HepG2 (cell line): ENCODE data around the gene CNPPD1. TPM values are rescaled to one million over a fixed set of nuclear protein-coding genes. Genes with fewer than 3 reads are reported as not detected.

Source experiments
- FOXA1 ChIP-seq, 2 experiments: fragments of 450-650 bp in 1 of 2; sonication (generic) in 1 of 2; formaldehyde crosslinking in 1 of 2; IDR thresholded peaks; 2 replicates each; pipeline versions ENCODE4 v1.4.0 to v1.6.1; 2016 to 2020; ENCODE audit warnings: missing genetic modification reagents in 1 of 2
- KLF9 ChIP-seq: IDR thresholded peaks from 2 replicates; pipeline ENCODE4 v1.6.1; 2016; ENCODE audit warnings: low read depth
- PATZ1 ChIP-seq: sonication (generic); formaldehyde crosslinking; IDR thresholded peaks from 2 replicates; pipeline ENCODE4 v1.4.0; 2020; ENCODE audit warnings: missing genetic modification reagents
- RERE ChIP-seq: IDR thresholded peaks from 2 replicates; pipeline ENCODE4 v1.6.1; 2016; ENCODE audit warnings: low read depth, missing genetic modification reagents, missing compliant biosample characterization
- RFX1 ChIP-seq: fragments of 450-650 bp; IDR thresholded peaks from 2 replicates; pipeline ENCODE4 v1.6.1; 2017
- SOX13 ChIP-seq, 3 experiments: fragments of 450-650 bp in 1 of 3; sonication (generic) in 1 of 3; formaldehyde crosslinking in 1 of 3; IDR thresholded peaks in 2 of 3; conservative IDR thresholded peaks in 1 of 3; 2 replicates each; pipeline versions ENCODE4 v1.5.0 to v1.6.1; 2016 to 2020; ENCODE audit warnings: antibody characterized with exemption in 1 of 3, mild to moderate bottlenecking in 1 of 3, missing compliant biosample characterization in 1 of 3, missing genetic modification reagents in 1 of 3, moderate library complexity in 1 of 3
- ZFAT ChIP-seq: sonication (generic); formaldehyde crosslinking; conservative IDR thresholded peaks from 2 replicates; pipeline ENCODE4 v1.8.1; 2023; ENCODE audit warnings: missing genetic modification reagents, inconsistent platforms
- ZNF501 ChIP-seq: sonication (generic); formaldehyde crosslinking; IDR thresholded peaks from 2 replicates; pipeline ENCODE4 v1.5.1; 2020; ENCODE audit warnings: mild to moderate bottlenecking, moderate library complexity, missing genetic modification reagents
- ZNF616 ChIP-seq: sonication (generic); formaldehyde crosslinking; IDR thresholded peaks from 2 replicates; pipeline ENCODE4 v1.5.0; 2020; ENCODE audit warnings: low read depth, mild to moderate bottlenecking, missing genetic modification reagents
- ZNF703 ChIP-seq: sonication (generic); formaldehyde crosslinking; IDR thresholded peaks from 2 replicates; pipeline ENCODE4 v1.5.1; 2020; ENCODE audit warnings: missing genetic modification reagents, mild to moderate bottlenecking, moderate library complexity, borderline replicate concordance
- ZNF788 ChIP-seq: sonication (generic); formaldehyde crosslinking; IDR thresholded peaks from 2 replicates; pipeline ENCODE4 v1.5.0; 2020; ENCODE audit warnings: mild to moderate bottlenecking, missing genetic modification reagents, borderline replicate concordance
- polyA plus RNA-seq, 8 experiments: library from polyadenylated mRNA; depleted of rRNA in 3 of 8; stranded (reverse) in 7 of 8; unstranded in 1 of 8; fragments of >200 nt; fragmentation: Illumina TruSeq in 4 of 8; extraction: Trizol in 4 of 8; gene quantifications; 2 replicates each; pipeline versions ENCODE4 v1.2.1 to v1.2.3, GENCODE V29; 2011 to 2016; ENCODE audit warnings: low read depth in 4 of 8, missing spikeins in 1 of 8, mixed read lengths in 1 of 8; ENCODE audit not compliant: insufficient read depth in 1 of 8
- total RNA-seq, 5 experiments: library from RNA; depleted of rRNA; stranded (reverse); fragments of >200 nt; fragmentation: Illumina TruSeq; extraction: Trizol; gene quantifications; 2 replicates each; pipeline ENCODE4 v1.2.3, GENCODE V29; 2016; ENCODE audit warnings: low read depth in 1 of 5
- TF ChIP-seq, protein P1 (sequence below): sonication (generic); formaldehyde crosslinking; IDR thresholded peaks from 2 replicates; pipeline ENCODE4 v1.8.1; 2023; ENCODE audit warnings: mild to moderate bottlenecking, moderate library complexity, missing genetic modification reagents
- TF ChIP-seq, protein P2 (sequence below): IDR thresholded peaks from 2 replicates; pipeline ENCODE4 v1.4.0; 2020; ENCODE audit warnings: mild to moderate bottlenecking, missing genetic modification reagents

CNPPD1 gene
- total and polyA plus RNA-seq, 2 of the 13 experiments (the other 11 are each of a cell fraction or from before 2014, with no cell fraction given), result 35.5 to 49.4 TPM

GRCh38 chr2:219207884-219208740 lies 31.4 kb upstream of the CNPPD1 start (continued):
- TF ChIP-seq RERE (CRISPR knock-in tag) (no peak), ZNF616 (CRISPR knock-in tag) (0 out of 2 replicates have a peak, but pooled peaks have one; percentile 32), ZNF501 (CRISPR knock-in tag) (peak; percentile 63), RFX1 (no peak), ZNF788 (CRISPR knock-in tag) (peak; percentile 56; the same call in 1 of the 2 replicates), FOXA1 (IDR thresholded peaks at IDR 0.05) (no peak), FOXA1 (CRISPR knock-in tag; IDR thresholded peaks at IDR 0.05) (peak; percentile 52; the same call in 1 of the 2 replicates), SOX13 (IDR thresholded peaks at IDR 0.05) (0 out of 2 replicates have a peak, but pooled peaks have one; percentile 3), SOX13 (CRISPR knock-in tag; conservative IDR thresholded peaks at IDR 0.05 in 1 of 2, IDR thresholded peaks at IDR 0.05 in 1 of 2) (peak in 1 of 2 experiments; percentile 77; a peak in 2 of 4 replicates), ZFAT (CRISPR knock-in tag) (no peak), ZNF703 (CRISPR knock-in tag) (no peak), KLF9 (CRISPR knock-in tag) (no peak), PATZ1 (CRISPR knock-in tag) (peak; percentile 75)
- TF ChIP-seq, protein P1, sequence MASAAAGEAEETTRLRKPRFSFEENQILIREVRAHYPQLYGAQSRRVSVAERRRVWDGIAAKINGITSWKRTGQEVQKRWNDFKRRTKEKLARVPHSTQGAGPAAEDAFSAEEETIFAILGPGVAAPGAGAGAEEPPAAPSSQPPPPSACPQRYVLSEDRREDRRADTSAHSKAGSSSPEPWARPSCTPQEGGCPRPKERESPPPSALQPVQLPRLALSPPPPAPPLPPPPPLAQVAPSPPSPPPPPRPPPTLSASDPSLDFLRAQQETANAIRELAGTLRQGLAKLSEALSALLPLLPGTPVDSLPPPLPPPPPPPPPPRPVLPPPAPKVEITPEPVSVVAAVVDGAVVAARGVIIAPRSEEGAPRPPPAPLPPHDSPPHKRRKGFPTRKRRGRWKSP (CRISPR knock-in tag), result peak; percentile 53; the same call in 1 of the 2 replicates
- TF ChIP-seq, protein P2, sequence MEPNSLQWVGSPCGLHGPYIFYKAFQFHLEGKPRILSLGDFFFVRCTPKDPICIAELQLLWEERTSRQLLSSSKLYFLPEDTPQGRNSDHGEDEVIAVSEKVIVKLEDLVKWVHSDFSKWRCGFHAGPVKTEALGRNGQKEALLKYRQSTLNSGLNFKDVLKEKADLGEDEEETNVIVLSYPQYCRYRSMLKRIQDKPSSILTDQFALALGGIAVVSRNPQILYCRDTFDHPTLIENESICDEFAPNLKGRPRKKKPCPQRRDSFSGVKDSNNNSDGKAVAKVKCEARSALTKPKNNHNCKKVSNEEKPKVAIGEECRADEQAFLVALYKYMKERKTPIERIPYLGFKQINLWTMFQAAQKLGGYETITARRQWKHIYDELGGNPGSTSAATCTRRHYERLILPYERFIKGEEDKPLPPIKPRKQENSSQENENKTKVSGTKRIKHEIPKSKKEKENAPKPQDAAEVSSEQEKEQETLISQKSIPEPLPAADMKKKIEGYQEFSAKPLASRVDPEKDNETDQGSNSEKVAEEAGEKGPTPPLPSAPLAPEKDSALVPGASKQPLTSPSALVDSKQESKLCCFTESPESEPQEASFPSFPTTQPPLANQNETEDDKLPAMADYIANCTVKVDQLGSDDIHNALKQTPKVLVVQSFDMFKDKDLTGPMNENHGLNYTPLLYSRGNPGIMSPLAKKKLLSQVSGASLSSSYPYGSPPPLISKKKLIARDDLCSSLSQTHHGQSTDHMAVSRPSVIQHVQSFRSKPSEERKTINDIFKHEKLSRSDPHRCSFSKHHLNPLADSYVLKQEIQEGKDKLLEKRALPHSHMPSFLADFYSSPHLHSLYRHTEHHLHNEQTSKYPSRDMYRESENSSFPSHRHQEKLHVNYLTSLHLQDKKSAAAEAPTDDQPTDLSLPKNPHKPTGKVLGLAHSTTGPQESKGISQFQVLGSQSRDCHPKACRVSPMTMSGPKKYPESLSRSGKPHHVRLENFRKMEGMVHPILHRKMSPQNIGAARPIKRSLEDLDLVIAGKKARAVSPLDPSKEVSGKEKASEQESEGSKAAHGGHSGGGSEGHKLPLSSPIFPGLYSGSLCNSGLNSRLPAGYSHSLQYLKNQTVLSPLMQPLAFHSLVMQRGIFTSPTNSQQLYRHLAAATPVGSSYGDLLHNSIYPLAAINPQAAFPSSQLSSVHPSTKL (CRISPR knock-in tag), result peak; percentile 88
